SK-N-MC (cell line): ENCODE measurements around the gene TCHP.
A peak's percentile ranks its signal among the peaks of the same experiment; 100 is the strongest.
"Not testable (repeated sequence)": the region's sequence is repeated elsewhere in the genome, so short reads cannot be mapped to it uniquely, and the experiment has no call there.

Source experiments
- DNase-seq: peaks from one replicate; pipeline ENCODE4 v3.0.0-alpha.2; 2011; ENCODE audit warnings: low read depth, low spot score
- H3K27ac ChIP-seq: fragments of 200-600 bp; sonication (generic); 2 replicates; pipeline ENCODE4 v1.5.1; 2016; ENCODE audit warnings: mixed run types
- H3K36me3 ChIP-seq: fragments of 200-600 bp; sonication (generic); 2 replicates; pipeline ENCODE4 v1.6.1; 2017; ENCODE audit warnings: antibody characterized with exemption, low read length, mixed read lengths; ENCODE audit not compliant: insufficient read depth
- H3K4me3 ChIP-seq: fragments of 200-600 bp; sonication (generic); 2 replicates; pipeline ENCODE4 v1.5.1; 2016
- H3K9ac ChIP-seq: fragments of 200-600 bp; sonication (generic); 2 replicates; pipeline ENCODE4 v1.8.0; 2017; ENCODE audit warnings: mixed run types, mixed read lengths; ENCODE audit not compliant: insufficient read length
- H3K9me3 ChIP-seq: fragments of 200-600 bp; sonication (generic); 2 replicates; pipeline ENCODE4 v1.6.1; 2017; ENCODE audit warnings: low read depth, mild to moderate bottlenecking, antibody characterized with exemption, low read length, moderate library complexity, mixed read lengths
- EZH2 ChIP-seq: fragments of 200-600 bp; sonication (generic); IDR thresholded peaks from one replicate; pipeline ENCODE4 v1.6.1; 2017; ENCODE audit warnings: antibody characterized with exemption
- FOXP2 ChIP-seq: optimal IDR thresholded peaks from 2 replicates; pipeline ENCODE3; 2011; ENCODE audit warnings: mild to moderate bottlenecking, moderate library complexity; ENCODE audit not compliant: insufficient read depth; ENCODE audit errors: extremely low read length, control extremely low read depth
- POLR2AphosphoS5 ChIP-seq: IDR thresholded peaks from 2 replicates; pipeline ENCODE4 v1.6.1; 2012; ENCODE audit warnings: mild to moderate bottlenecking, low read depth, low read length, borderline replicate concordance

TCHP gene

GRCh38 chr12:109899783-109900751, at the start of gene TCHP:
Gene TCHP (plus strand): TSS chr12:109900274. CDS start chr12:109903027, 2,753 bp downstream.
- Histone ChIP-seq H3K27ac (peak within 1 kb of the TSS; percentile 69), H3K36me3 (peaks cover 20% of the 10 kb centered on the region; the same call in 1 of the 2 replicates), H3K9ac (peak within 1 kb of the TSS; percentile 88), H3K9me3 (no peaks in the 10 kb centered on the region), H3K4me3 (peak within 1 kb of the TSS; percentile 93)
- TF ChIP-seq POLR2AphosphoS5 (peak; percentile 86), FOXP2 (peak; percentile 81), EZH2 (no peak)
- peak; percentile 51 for DNase-seq

GRCh38 chr12:109850518-109850917, 49.6 kb upstream of the TCHP start:
- not testable (repeated sequence) for H3K27ac ChIP-seq, H3K36me3 ChIP-seq, H3K9me3 ChIP-seq, DNase-seq, H3K4me3 ChIP-seq, H3K9ac ChIP-seq

- no peak overlapping the region for H3K4me3 ChIP-seq
- no peak for DNase-seq
- no peaks in the 10 kb centered on the region for H3K36me3 ChIP-seq
- no peak for TF ChIP-seq FOXP2
- TF ChIP-seq EZH2: no peak
- TF ChIP-seq POLR2AphosphoS5: no peak
- H3K9me3 ChIP-seq: no peaks in the 10 kb centered on the region
- H3K9ac ChIP-seq: no peak overlapping the region
- H3K27ac ChIP-seq: no peak overlapping the region
Measured at GRCh38 chr12:109855377-109855776, 44.7 kb upstream of the TCHP start.

DNA sequence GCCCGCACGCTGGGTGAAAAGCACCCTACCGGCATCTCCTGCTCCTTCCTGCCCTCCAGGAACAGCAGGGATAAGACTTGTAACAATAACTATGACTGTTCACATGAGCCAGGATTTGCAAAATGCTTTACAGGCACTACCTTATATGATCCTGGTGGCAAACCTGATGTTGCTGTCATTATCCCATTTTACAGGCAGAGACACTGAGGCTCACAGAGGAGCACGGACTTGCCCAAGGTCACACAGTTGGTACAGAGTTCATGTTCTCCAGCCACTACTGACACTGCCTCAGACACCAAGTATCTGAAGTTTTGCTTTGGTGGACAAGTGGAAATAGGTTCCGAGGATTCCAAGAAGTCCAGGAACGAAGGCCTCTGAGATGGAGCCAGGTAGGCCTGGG, 42.4 kb upstream of the TCHP start:
- Histone ChIP-seq H3K27ac (no peak overlapping the region), H3K9me3 (no peaks in the 10 kb centered on the region), H3K4me3 (no peak overlapping the region), H3K36me3 (no peaks in the 10 kb centered on the region), H3K9ac (no peak overlapping the region)
- DNase-seq: no peak
- TF ChIP-seq FOXP2: no peak
- no peak for TF ChIP-seq EZH2
- no peak for TF ChIP-seq POLR2AphosphoS5

DNA sequence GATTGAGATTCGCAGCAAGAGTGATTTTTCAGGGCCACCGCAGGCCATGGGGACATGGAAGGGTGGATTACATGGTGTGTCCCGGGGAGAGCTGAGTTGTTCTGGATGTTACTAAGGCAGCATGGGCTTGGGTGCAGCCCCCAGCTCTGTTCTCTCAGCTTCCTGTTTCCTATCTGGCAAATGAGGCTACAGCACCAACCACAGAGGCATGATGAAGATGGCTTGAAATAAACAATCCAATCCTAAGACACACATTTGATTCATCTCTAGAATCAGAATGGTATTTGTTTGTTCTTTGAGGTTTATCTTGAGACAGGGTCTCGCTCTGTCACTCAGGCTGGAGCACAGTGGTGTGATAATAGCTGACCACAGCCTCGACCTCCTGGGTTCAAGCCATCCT, 41.3 kb upstream of the TCHP start:
- no peak overlapping the region for H3K9ac ChIP-seq
- H3K4me3 ChIP-seq: no peak overlapping the region
- no peaks in the 10 kb centered on the region for H3K36me3 ChIP-seq
- no peak overlapping the region for H3K27ac ChIP-seq
- no peaks in the 10 kb centered on the region for H3K9me3 ChIP-seq
- TF ChIP-seq EZH2 (no peak), POLR2AphosphoS5 (no peak), FOXP2 (no peak)
- DNase-seq: no peak

DNA sequence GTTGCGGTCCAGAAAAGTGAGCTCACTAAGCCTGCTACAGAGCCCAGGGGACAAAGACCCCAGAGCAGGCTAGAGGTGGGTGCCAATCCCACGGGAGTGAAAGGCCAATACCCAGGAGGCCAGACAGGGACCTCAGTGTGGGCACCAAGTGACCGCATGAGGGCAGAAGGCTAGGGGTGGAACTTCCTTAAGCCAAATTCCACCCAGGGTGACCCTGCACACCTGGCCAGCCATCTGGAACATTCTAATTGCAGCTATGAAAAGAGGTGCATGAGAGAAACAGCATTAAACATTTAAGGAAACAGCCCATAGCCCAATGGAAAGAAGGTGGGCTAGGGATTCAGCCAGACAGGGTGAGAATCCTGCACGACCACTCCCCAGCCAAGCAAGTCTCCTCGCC, 39.1 kb upstream of the TCHP start:
- Histone ChIP-seq H3K36me3 (no peaks in the 10 kb centered on the region), H3K4me3 (no peak overlapping the region), H3K9me3 (no peaks in the 10 kb centered on the region), H3K9ac (no peak overlapping the region), H3K27ac (no peak overlapping the region)
- DNase-seq: no peak
- TF ChIP-seq POLR2AphosphoS5 (no peak), EZH2 (no peak), FOXP2 (no peak)

- DNase-seq: no peak
- Histone ChIP-seq H3K36me3 (no peaks in the 10 kb centered on the region), H3K9me3 (no peaks in the 10 kb centered on the region), H3K27ac (no peak overlapping the region), H3K9ac (no peak overlapping the region), H3K4me3 (no peak overlapping the region)
- no peak for TF ChIP-seq EZH2
- TF ChIP-seq POLR2AphosphoS5: no peak
- no peak for TF ChIP-seq FOXP2
Measured at GRCh38 chr12:109861689-109862314, 38.3 kb upstream of the TCHP start.

DNA sequence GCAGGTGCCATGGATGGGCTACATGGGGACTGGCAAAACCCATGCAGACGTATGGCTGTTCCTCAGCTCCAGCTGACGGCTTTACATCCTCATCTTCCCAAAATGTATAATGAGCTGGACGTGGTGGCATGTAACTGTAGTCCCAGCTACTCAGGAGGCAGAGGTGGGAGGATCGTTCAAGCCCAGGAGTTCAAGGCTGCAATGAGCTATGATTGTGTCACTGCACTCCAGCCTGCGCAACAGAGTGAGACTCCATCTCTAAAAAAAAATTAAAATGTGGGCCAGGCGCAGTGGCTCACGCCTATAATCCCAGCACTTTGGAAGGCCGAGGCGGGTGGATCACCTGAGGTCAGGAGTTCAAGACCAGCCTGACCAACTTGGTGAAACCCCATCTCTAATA, 37.6 kb upstream of the TCHP start:
- not testable (repeated sequence) for H3K4me3 ChIP-seq, H3K36me3 ChIP-seq, H3K9me3 ChIP-seq, H3K9ac ChIP-seq, DNase-seq, H3K27ac ChIP-seq
